Cardiac muscle cell (in vitro differentiated cells and primary cell): ENCODE measurements around the gene RBCK1. TPM values are rescaled to one million over a fixed set of nuclear protein-coding genes. Genes with fewer than 3 reads are reported as not detected.

Experiments used
- DNase-seq, 2 donors: peaks; one replicate each; pipeline versions ENCODE4 v3.0.0 to v3.0.0-alpha.2; 2010 to 2017; ENCODE audit warnings: low read depth in 1 of 2, low spot score in 1 of 2
- H3K27ac ChIP-seq: fragments of 200-600 bp; sonication (generic); 2 replicates; pipeline ENCODE4 v1.5.1; 2016
- H3K27me3 ChIP-seq: fragments of 200-600 bp; sonication (generic); 2 replicates; pipeline ENCODE4 v1.6.0; 2016; ENCODE audit warnings: control low read depth
- H3K36me3 ChIP-seq: fragments of 200-600 bp; sonication (generic); 2 replicates; pipeline ENCODE4 v1.5.1; 2016; ENCODE audit warnings: control low read depth
- H3K4me1 ChIP-seq: fragments of 200-600 bp; sonication (generic); 2 replicates; pipeline ENCODE4 v1.8.1; 2017; ENCODE audit warnings: low read depth, mild to moderate bottlenecking, mixed run types
- H3K4me3 ChIP-seq: fragments of 200-600 bp; sonication (generic); 2 replicates; pipeline ENCODE4 v1.5.1; 2016; ENCODE audit warnings: mild to moderate bottlenecking
- H3K9me3 ChIP-seq: fragments of 200-600 bp; sonication (generic); 2 replicates; pipeline ENCODE4 v1.5.1; 2017; ENCODE audit warnings: low read depth, mild to moderate bottlenecking, control low read depth
- CTCF ChIP-seq: IDR thresholded peaks from 2 replicates; pipeline ENCODE4 v1.5.1; 2012; ENCODE audit warnings: low read depth, mild to moderate bottlenecking, low read length
- polyA plus RNA-seq: library from polyadenylated mRNA; unstranded; fragments of >200 nt; fragmentation: Nextera tagmentation; extraction: Ambion mirVana; gene quantifications from 2 replicates; pipeline ENCODE4 v1.2.1, GENCODE V29; 2016
- total RNA-seq: library from RNA; depleted of rRNA; stranded (reverse); fragments of >200 nt; gene quantifications from 2 replicates; pipeline ENCODE4 v1.2.3, GENCODE V29; 2016

Gene RBCK1
- total and polyA plus RNA-seq, 2 experiments from 2014 or later: 51.5 to 104 TPM

- Histone ChIP-seq H3K4me1 (no peaks in the 10 kb centered on the region), H3K9me3 (no peaks in the 10 kb centered on the region), H3K27me3 (no peaks in the 10 kb centered on the region), H3K36me3 (peaks cover 11% of the 10 kb centered on the region), H3K27ac (no peak overlapping the region), H3K4me3 (no peak overlapping the region)
- no peak for DNase-seq
- no peak for TF ChIP-seq CTCF
These were observed 13.7 kb downstream of the RBCK1 start for GRCh38 chr20:421685-422250.

- Histone ChIP-seq H3K27me3 (no peaks in the 10 kb centered on the region), H3K9me3 (no peaks in the 10 kb centered on the region), H3K4me3 (no peak overlapping the region), H3K36me3 (peaks cover 5% of the 10 kb centered on the region), H3K4me1 (peaks cover 26% of the 10 kb centered on the region), H3K27ac (no peak overlapping the region)
- no peak for DNase-seq
- TF ChIP-seq CTCF: no peak
These were observed 18.5 kb downstream of the RBCK1 start for GRCh38 chr20:426566-426965.

- Histone ChIP-seq H3K36me3 (peaks cover 3% of the 10 kb centered on the region), H3K4me1 (peaks cover 26% of the 10 kb centered on the region)
- DNase-seq: no peak
These were observed 19.3 kb downstream of the RBCK1 start for GRCh38 chr20:427401-427800.

GRCh38 chr20:427849-428657, 20.0 kb downstream of the RBCK1 start:
- peaks cover 3% of the 10 kb centered on the region for H3K36me3 ChIP-seq
- no peak for DNase-seq

More at GRCh38 chr20:427401-427800, 19.3 kb downstream of the RBCK1 start:
- H3K27me3 ChIP-seq: no peaks in the 10 kb centered on the region
- H3K27ac ChIP-seq: no peak overlapping the region
- H3K4me3 ChIP-seq: no peak overlapping the region
- H3K9me3 ChIP-seq: no peaks in the 10 kb centered on the region
- no peak for TF ChIP-seq CTCF

GRCh38 chr20:428658-429200, 20.6 kb downstream of the RBCK1 start:
- H3K27ac ChIP-seq: no peak overlapping the region
- no peak for TF ChIP-seq CTCF
- H3K4me1 ChIP-seq: peaks cover 26% of the 10 kb centered on the region
- no peak overlapping the region for H3K4me3 ChIP-seq
- H3K36me3 ChIP-seq: no peaks in the 10 kb centered on the region
- no peaks in the 10 kb centered on the region for H3K9me3 ChIP-seq
- DNase-seq: no peak
- H3K27me3 ChIP-seq: no peaks in the 10 kb centered on the region

More at GRCh38 chr20:427849-428657, 20.0 kb downstream of the RBCK1 start:
- H3K27ac ChIP-seq: no peak overlapping the region
- no peak overlapping the region for H3K4me3 ChIP-seq
- no peak for TF ChIP-seq CTCF
- no peaks in the 10 kb centered on the region for H3K27me3 ChIP-seq
- H3K4me1 ChIP-seq: peaks cover 26% of the 10 kb centered on the region
- H3K9me3 ChIP-seq: no peaks in the 10 kb centered on the region
